GM12875 (cell line): ENCODE data around the gene DHRS2.
"Not testable (repeated sequence)": the region's sequence is repeated elsewhere in the genome, so short reads cannot be mapped to it uniquely, and the experiment has no call there.

Experiments used
- H3K4me3 ChIP-seq: one replicate; pipeline ENCODE4 v1.5.1; 2011; ENCODE audit warnings: low read depth, low read length, control low read depth
- TF ChIP-seq, protein P1 (sequence below): IDR thresholded peaks from 2 replicates; pipeline ENCODE4 v1.5.1; 2011; ENCODE audit warnings: low read depth, mild to moderate bottlenecking, control low read depth, inconsistent platforms, low read length, moderate library complexity, borderline replicate concordance; ENCODE audit not compliant: insufficient read depth

Gene DHRS2

DNA sequence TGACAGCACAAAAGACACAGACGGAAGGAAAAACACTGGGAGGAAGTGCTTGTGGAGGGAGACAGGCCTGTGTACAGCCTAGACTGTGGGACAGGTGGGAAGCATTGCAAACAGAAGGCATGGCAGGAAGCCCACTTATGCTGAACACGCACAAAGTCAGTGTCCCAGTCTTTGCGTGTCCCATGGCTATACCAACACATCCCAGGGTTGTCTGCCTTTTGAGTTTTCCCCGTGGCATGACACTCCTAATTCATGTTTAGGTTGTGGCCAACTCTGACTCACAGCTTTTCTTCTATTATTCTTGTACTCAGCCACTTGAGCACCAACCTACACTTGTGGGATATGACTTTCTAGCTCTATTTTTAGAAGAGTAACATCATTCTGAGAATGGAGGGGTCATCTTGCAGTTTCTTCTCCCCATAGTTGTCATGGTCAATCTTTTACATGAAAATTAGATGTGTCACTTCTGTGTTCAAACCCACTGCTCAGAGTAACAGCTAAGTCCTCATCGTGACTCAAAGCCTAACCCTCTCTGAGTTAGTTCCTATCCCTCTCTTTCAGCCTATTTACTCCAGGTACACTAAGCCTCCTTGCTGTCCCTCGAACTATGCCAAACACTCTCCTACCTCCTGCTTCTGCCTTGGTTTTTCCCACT is 30.1 kb upstream of the DHRS2 start:
- TF ChIP-seq, protein P1, sequence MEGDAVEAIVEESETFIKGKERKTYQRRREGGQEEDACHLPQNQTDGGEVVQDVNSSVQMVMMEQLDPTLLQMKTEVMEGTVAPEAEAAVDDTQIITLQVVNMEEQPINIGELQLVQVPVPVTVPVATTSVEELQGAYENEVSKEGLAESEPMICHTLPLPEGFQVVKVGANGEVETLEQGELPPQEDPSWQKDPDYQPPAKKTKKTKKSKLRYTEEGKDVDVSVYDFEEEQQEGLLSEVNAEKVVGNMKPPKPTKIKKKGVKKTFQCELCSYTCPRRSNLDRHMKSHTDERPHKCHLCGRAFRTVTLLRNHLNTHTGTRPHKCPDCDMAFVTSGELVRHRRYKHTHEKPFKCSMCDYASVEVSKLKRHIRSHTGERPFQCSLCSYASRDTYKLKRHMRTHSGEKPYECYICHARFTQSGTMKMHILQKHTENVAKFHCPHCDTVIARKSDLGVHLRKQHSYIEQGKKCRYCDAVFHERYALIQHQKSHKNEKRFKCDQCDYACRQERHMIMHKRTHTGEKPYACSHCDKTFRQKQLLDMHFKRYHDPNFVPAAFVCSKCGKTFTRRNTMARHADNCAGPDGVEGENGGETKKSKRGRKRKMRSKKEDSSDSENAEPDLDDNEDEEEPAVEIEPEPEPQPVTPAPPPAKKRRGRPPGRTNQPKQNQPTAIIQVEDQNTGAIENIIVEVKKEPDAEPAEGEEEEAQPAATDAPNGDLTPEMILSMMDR: no peak
- H3K4me3 ChIP-seq: no peak overlapping the region

DNA sequence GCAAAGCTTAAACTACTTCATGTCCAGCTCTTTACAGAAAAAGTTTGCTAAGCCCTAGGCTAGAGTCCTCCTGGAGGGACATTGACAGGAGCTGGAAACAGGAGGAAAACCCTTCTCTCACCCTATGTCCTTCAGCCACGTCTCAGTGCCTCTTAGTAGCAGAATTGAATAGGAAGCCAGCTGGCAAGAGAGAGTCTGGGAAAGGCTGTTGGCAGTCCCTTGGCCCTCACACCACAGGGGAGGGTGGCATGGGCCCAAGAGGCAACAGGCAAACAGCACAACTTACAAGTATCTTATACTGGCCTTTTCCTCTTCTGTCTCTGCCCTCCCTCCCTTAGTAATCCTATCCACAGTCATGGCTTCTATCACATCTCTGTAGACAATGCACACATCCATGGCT is 27.7 kb upstream of the DHRS2 start:
- TF ChIP-seq, protein P1: no peak
- H3K4me3 ChIP-seq: no peak overlapping the region

DNA sequence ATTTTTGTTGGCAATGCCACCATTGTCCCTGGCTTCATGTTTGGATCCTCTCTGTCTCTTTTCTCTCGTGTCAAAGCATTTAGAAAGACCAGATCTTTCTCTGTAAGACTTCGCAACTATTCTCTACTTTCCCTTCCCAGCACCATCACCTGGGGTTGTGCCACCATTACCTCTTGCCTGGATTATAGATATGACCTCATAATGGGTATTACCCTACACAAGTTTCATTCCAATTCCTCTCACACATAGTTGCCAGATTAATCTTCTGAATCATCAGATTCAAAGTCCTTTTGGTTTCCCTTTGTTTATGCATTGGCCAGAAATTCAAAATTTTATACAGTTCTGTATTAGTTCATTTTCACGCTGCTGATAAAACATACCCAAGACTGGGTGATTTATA is 27.2 kb upstream of the DHRS2 start:
- TF ChIP-seq, protein P1: no peak
- H3K4me3 ChIP-seq: no peak overlapping the region

DNA sequence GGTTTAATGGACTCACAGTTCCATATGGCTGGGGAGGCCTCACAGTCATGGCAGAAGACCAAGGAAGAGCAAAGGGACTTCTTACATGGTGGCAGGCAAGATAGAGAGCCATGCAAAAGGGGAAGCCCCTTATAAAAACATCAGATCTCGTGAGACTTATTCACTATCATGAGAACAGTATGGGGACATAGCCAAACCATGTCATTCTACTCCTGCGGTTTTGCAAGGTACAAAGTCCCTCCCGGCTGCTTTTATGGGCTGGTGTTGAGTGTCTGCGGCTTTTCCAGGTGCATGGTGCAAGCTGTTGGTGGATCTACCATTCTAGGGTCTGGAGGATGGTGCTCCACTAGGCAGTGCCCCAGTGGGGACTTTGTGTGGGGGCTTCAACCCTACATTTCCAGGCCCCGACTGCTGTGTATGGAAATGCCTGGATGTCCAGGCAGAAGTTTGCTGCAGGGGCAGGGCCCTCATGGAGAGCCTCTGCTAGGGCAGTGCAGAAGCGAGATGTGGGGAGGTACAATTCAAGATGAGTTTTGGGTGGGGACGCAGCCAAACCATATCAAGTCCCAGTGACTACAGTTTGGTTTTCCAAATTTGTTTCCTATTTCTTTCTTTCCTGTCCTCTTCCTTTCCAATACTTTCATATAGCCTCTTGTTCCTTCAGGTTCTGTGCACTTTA is 26.6 kb upstream of the DHRS2 start:
- H3K4me3 ChIP-seq: not testable (repeated sequence)

DNA sequence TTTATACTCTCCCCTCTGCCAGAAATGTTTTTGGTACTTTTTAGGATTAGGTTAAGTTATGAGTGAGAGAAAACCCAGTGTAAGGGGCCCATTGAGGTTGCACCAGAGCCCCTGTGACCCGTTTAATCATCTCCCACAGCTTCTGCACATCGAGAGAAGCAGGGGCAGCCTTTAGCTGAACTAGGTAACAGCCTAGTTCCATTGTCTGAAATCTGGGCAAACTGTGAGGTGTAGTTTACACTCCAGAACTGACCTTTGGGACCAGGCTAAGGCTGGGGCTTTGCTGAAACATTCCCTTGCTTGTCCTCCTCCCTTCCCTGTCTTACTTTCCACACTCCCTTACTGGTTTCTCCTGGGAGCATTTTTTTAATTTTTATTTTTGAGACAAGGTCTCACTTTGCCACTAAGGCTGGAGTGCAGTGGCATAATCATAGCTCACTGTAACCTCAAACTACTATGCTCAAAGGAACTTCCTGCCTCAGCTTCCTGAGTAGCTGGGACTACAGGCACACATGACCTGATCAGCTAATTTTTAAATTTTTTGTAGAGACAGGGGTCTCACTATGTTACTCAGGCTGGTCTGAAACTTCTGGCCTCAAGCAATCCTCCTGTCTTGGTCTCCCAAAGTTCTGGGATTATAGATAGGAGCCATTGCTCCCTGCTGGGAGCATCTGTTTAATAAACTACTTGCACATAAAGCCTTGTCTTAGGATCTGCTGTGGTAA is 25.9 kb upstream of the DHRS2 start:
- TF ChIP-seq, protein P1: no peak
- H3K4me3 ChIP-seq: no peak overlapping the region

DNA sequence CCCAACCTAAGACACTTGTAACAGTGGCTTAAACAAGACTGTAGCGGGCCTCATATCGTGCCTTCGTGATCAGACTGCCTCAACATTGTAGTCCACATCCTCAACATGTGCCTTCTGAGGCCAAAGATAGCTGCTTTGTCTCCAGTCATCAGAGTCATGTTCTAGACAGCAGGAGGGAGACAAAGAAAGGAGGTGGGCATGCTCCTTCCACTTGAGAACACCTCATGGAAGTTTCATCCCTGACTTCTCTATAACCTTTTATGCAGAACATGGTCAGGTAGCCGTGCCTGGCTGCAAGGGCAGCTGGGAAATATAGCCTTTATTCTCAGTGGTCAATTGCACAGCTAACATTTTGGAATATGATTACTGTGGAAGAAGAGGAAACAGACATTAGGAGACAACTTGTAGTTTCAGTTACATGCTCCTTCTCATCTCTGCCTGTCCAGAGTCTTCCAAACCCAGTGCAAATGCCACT is 25.3 kb upstream of the DHRS2 start:
- TF ChIP-seq, protein P1: no peak
- H3K4me3 ChIP-seq: no peak overlapping the region

DNA sequence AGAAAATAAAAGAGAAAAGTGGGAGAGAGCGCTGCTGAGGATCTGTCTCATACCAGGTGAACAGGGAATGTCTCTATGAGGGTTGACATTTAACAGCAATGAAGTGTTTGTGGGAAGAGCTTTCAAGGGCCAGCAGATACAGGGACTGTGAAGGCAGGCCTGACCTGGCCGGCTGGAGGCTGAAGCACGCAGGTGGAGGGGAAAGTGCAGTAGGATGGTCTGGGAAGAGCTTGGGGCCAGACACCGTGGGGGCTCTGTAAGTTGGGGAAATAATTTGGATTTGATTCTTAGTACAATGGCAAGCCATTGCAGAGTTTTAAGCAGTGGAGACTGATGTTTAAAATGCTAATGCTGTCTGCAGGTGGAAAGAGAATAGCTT is 23.8 kb upstream of the DHRS2 start:
- TF ChIP-seq, protein P1: no peak

More for the DNA sequence above, 23.8 kb upstream of the DHRS2 start:
- no peak overlapping the region for H3K4me3 ChIP-seq
